ENCODE measurements around the gene GAL3ST2.
"Not testable (repeated sequence)": the region's sequence is repeated elsewhere in the genome, so short reads cannot be mapped to it uniquely, and the experiment has no call there.

Gene GAL3ST2

DNA sequence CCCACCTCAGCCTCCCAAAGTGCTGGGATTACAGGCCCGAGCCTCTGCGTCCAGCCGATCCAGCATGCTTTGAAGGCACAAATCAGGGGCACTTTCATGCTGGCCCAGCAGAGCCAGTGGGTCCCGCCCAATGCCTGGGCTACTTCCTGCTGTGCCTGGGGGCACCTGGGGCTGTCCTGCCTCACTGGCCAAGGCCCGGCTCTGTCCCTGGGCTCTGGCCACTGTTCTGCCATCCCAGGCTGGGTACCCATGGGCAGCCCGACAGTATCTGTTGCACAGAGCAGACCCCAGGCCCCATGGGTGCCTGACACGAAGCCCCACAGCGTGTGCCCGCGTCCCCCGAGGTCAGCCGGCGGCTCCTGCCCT lies 6.8 kb upstream of the GAL3ST2 start:
- no peak for DNase-seq

GRCh38 chr2:241770185-241770935 lies 6.3 kb upstream of the GAL3ST2 start:
- DNase-seq, result no peak

GRCh38 chr2:241770936-241771285 lies 5.7 kb upstream of the GAL3ST2 start:
- DNase-seq, result no peak

GRCh38 chr2:241771286-241772062 lies 5.1 kb upstream of the GAL3ST2 start:
- no peak for DNase-seq

- peak; percentile 55 for DNase-seq
These were observed 4.5 kb upstream of the GAL3ST2 start for GRCh38 chr2:241772063-241772499.

GRCh38 chr2:241773511-241774418 lies 2.9 kb upstream of the GAL3ST2 start:
- no peak for DNase-seq

- DNase-seq, result no peak
These were observed 2.0 kb upstream of the GAL3ST2 start for GRCh38 chr2:241774419-241775222.

GRCh38 chr2:241775223-241776177 lies 1.1 kb upstream of the GAL3ST2 start:
- DNase-seq, result no peak

DNA sequence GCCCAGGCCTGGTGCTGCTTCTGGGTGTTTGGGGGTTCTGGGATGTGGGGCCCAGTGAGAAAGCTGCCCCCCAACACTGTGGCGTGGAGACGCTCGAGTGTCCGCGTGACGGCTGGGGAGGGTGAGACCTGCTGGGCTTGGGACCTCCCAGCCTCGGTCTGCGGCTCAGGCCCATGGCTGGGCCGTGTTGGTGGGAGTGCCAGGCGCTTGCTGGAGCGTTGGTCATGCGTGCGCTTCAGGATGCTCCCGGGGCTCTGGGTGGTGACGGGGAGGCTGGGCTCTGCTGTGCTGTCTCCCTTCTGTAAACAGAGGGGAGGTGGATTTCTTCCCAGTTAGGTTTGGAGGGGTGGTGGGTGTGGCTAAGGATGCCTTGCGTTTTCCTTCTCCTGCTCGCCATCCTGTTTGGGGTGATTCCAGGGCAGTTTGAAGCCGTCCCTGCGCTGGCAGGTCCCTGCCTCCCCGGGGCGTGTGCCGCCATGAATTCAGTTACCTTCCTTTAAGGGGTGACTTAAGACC lies 606 bp downstream of the GAL3ST2 start:
- DNase-seq, result no peak

- no peak for DNase-seq
These were observed 1.3 kb downstream of the GAL3ST2 start for GRCh38 chr2:241777686-241778627.

- DNase-seq, result no peak
These were observed 4.4 kb downstream of the GAL3ST2 start for GRCh38 chr2:241780939-241781569.

DNA sequence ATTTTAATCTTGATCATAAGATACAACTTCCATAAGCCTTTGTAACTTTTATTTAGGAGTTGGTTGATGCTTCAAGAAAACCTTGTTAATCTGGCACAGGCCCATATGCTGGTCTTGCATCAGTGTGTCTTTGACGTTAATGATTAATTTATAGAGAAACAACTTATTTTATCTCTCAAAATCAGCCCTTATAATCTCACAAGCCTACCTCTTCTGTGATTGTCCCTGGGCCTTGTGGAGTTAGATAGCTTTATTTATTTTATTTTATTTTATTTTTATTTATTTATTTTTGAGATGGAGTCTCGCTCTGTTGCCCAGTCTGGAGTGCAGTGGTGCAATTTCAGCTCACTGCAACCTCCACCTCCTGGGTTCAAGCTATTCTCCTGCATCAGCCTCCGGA lies 5.4 kb downstream of the GAL3ST2 start:
- not testable (repeated sequence) for DNase-seq

GRCh38 chr2:241788135-241788534 lies 11.5 kb downstream of the GAL3ST2 start:
- no peak for DNase-seq

DNA sequence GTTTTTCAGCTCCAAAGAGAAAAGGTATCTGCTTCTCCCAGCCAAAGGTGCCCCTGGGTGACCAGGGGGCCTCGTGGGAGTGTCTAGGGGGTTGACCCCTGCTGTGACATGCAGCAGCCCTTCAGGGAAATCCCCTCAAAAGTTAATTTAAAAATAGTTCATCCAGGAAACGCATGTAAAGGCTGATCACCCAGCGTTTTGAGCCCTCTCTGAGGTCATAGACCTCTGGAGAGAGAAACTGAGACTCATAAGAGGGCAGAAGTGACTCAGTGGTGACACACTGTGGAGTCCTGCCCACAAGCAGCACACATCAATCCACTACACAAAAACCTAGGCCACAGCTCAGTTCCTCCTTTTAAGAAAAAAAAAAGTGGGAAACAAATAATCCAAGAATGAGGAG lies 11.9 kb downstream of the GAL3ST2 start:
- DNase-seq, result peak; percentile 43

DNA sequence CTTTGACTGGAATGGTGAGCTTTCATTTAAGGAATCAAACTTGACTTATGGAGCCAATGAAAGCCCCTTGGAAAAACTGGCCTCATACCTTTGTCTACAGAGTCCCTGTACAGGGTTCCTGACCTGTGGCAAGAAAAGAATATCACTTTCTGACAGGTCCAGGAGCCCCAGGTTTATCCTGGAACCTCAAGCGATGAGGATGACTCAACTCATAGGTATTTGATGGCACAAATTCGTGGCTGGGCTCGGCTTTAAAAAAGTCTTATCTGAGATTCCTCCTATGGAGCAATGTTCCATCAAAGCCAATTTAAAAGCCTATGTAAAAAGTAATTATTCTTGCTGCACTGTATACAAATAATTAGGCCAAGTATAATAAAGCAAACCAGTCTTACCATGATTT lies 14.8 kb downstream of the GAL3ST2 start:
- DNase-seq, result not testable (repeated sequence)

DNA sequence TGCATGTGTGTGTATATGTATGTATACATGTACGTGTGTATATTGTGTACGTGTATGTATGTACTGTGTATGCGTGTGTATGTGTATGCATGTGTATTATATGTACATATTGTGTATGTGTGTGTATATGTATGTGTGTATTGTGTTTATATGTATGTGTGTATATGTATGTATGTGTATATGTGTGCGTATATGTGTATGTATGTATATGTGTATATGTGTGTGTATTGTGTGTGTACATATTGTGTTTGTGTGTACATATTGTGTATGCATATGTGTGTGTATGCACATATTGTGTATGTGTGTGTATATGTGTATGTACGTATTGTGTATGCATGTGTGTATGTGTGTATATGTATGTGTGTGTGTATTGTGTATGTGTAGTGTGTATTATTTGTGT lies 16.8 kb downstream of the GAL3ST2 start:
- DNase-seq, result no peak

- DNase-seq, result no peak
These were observed 17.7 kb downstream of the GAL3ST2 start for GRCh38 chr2:241794250-241794823.

DNA sequence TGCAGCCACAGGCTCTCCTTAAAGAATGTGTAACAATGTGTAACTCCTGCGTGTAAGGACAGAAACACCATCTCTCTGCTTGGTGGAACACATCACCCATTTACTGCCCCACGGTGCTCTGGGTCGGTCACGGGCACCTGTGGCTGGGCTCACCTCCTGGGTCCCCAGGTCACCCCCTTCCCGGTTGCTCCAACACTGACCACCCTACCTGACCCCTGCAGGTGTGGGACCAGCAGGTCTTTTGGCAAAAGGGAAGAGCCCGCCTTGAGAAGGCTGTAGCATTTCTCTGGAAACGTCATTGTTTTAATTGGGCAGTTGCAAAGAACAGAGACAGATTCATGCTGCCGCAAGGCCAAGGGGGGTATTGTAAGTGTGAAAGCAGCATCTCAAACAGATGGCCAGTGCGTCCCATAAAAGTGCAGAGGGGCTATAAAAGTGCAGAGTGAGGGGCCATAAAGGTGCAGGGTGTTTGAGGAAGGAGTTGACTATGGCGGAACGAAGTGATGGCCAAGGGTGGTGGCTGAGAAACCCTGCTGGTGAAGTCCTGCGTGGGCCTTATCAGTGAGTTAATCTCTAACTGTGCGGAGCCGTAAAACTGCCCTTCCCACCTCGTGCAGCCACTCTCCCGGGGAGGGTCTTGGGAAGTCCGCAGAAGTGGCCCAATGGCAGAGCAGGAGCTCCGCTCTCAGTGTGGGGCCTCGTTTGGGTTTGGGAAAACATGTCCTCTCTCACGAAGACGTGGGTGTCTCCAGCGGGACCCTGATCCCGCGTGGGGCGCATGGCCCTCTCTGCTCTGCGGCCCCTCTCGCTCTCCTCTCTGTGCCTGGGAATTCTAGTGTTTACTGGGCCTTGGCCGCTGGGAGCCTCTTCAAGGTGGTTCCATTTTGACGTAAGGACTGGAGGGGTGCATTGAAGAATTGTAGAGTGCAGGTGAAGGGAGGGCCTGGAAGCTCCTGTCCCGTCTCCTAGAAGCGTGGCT lies 18.7 kb downstream of the GAL3ST2 start:
- no peak for DNase-seq

All from CD4-positive, alpha-beta T cell treated with Interleukin-4 for 4 hours (primary cell).